ENCODE data around the gene LUC7L2.

LUC7L2 gene

DNA sequence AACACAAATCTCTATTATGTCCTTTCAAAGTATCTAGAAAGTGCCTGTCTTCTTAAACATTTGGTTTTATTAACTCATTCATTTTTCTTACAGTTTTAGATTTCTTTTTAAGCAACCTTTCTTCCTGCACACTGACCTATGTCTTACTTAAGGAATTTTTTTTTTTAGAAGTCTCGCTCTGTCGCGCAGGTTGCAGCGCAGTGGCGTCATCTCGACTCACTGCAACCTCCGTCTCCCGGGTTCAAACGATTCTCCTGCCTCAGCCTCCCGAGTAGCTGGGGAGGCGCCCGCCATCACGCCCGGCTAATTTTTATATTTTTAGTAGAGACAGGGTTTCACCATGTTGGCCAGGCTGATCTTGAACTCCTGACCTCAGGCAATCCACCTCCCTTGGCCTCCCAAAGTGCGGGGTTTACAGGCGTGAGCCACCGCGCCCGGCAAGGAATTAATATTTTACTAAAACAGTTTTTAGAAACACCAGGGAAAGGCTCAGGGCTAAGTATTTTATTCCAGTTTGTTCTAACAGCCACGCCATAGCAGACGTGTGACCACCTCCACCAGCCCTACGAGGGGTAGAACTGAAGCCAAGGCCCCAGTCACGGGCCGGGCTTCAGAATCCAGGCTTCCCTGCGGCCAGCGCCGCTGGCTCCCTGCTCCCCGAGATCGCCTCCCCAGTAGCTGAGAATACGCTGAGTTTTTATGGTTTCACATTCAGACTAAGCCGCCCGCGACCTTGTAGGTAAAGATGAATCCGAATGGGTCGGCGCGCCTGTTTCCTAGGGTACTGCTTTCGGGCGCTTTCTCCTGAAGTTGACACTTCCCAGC lies 941 bp upstream of the LUC7L2 start:
- Histone ChIP-seq H3K4me2 (ENCODE audit: low read length) (peak overlapping the region; percentile 85), H3K9me3 (replicated peaks; ENCODE audit: low read length) (no peaks in the 10 kb centered on the region), H3K4me1 (ENCODE audit: control insufficient read depth, insufficient read depth, low read length) (peaks cover 19% of the 10 kb centered on the region), H3K36me3 (ENCODE audit: insufficient read depth, low read length) (no peaks in the 10 kb centered on the region), H3K4me3 (ENCODE audit: low read length) (peak overlapping the region; percentile 86), H3K9ac (ENCODE audit: low read depth, low read length) (peak overlapping the region; percentile 99), H3K27me3 (ENCODE audit: control insufficient read depth, insufficient read depth, low read length) (no peaks in the 10 kb centered on the region)

DNA sequence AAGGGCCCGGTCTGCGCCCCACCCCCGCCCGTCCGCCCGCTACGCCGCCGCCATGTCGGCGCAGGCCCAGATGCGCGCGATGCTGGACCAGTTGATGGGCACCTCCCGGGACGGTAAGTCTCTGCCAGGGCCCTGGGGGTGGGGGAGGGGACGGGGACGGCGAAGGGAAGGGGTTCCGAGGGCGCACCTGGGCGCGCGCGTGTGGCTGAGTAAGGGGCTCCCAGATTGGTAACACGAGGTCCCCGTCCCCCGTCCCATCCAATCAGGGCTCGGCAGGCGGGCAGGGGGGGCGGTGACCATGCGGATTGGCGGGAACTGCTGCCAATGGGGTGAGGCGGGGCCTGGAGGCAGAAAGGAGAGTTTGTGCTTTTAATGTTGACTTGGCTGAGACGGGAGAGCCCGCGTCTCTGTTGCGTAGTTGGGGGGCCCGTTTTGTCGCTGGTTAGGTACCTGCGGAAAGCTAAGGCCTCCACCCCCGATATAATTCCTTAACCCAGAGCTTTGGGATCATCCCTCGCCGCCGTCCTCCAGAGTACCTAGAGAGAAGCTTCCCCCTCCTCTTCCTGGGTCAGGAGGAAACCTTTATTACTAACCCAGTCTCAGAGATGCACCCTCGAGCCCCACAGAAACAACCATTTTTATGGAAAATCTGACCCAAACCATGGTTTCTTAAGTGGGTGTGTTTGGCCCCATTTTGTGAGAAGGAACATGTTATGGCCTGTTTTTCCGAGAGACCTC lies 685 bp downstream of the LUC7L2 start:
- Histone ChIP-seq H3K4me2 (ENCODE audit: low read length) (peak overlapping the region; percentile 91), H3K9me3 (replicated peaks; ENCODE audit: low read length) (no peaks in the 10 kb centered on the region), H3K4me3 (ENCODE audit: low read length) (peak overlapping the region; percentile 86), H3K27me3 (ENCODE audit: control insufficient read depth, insufficient read depth, low read length) (no peaks in the 10 kb centered on the region), H3K9ac (ENCODE audit: low read depth, low read length) (peak overlapping the region; percentile 99), H3K36me3 (ENCODE audit: insufficient read depth, low read length) (peaks cover 5% of the 10 kb centered on the region), H3K4me1 (ENCODE audit: control insufficient read depth, insufficient read depth, low read length) (peaks cover 19% of the 10 kb centered on the region)

DNA sequence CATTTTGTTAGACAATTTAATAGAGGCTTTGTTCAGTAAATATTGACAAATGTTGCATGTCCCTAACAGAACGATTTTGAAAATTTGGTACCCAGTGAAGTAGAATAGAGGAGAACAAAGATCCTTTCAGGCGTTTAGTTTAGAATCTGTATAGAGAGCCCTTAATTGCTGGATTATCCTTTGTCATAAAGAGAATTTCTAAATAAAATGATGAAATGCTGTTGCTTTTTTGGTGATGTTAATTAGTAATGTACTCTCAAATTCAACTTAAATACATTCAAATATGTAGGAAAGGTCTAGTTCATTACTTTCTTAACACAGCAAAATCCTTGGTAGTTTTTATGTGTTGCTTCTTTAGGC lies 1.2 kb downstream of the LUC7L2 start:
- H3K4me1 ChIP-seq (ENCODE audit: control insufficient read depth, insufficient read depth, low read length), result peaks cover 19% of the 10 kb centered on the region
- H3K36me3 ChIP-seq (ENCODE audit: insufficient read depth, low read length), result peaks cover 7% of the 10 kb centered on the region
- H3K9ac ChIP-seq (ENCODE audit: low read depth, low read length), result peak overlapping the region; percentile 99
- no peaks in the 10 kb centered on the region for H3K27me3 ChIP-seq (ENCODE audit: control insufficient read depth, insufficient read depth, low read length)
- H3K4me2 ChIP-seq (ENCODE audit: low read length), result peak overlapping the region; percentile 91
- peak overlapping the region; percentile 86 for H3K4me3 ChIP-seq (ENCODE audit: low read length)
- no peaks in the 10 kb centered on the region for H3K9me3 ChIP-seq (replicated peaks; ENCODE audit: low read length)

GRCh38 chr7:139361523-139361922 lies 1.8 kb downstream of the LUC7L2 start:
- Histone ChIP-seq H3K4me1 (ENCODE audit: control insufficient read depth, insufficient read depth, low read length) (peaks cover 19% of the 10 kb centered on the region), H3K9me3 (replicated peaks; ENCODE audit: low read length) (no peaks in the 10 kb centered on the region), H3K27me3 (ENCODE audit: control insufficient read depth, insufficient read depth, low read length) (no peaks in the 10 kb centered on the region), H3K9ac (ENCODE audit: low read depth, low read length) (peak overlapping the region; percentile 99), H3K4me3 (ENCODE audit: low read length) (peak overlapping the region; percentile 86), H3K4me2 (ENCODE audit: low read length) (peak overlapping the region; percentile 91), H3K36me3 (ENCODE audit: insufficient read depth, low read length) (peaks cover 7% of the 10 kb centered on the region)

DNA sequence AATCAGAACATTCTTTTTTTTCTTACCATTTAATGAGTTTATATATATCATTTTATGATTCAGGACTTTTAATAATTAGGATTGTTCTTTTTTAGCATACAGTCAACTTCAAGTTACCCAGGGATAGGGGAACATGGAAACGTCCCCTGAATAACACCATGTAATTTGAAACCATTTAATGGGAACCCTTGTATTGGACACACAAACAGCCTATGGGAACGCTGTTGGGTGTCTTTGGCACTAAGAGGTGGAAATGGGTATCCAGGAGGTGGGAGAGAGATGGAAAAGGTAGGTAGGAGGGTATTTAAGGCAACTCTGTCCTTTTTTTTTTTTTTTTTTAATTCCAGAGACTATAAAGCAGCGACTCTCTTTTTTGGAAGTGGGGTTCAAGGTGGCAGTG lies 2.6 kb downstream of the LUC7L2 start:
- H3K4me3 ChIP-seq (ENCODE audit: low read length), result peak overlapping the region; percentile 48
- peaks cover 7% of the 10 kb centered on the region for H3K36me3 ChIP-seq (ENCODE audit: insufficient read depth, low read length)
- H3K9me3 ChIP-seq (replicated peaks; ENCODE audit: low read length), result no peaks in the 10 kb centered on the region
- peak overlapping the region; percentile 91 for H3K4me2 ChIP-seq (ENCODE audit: low read length)
- H3K9ac ChIP-seq (ENCODE audit: low read depth, low read length), result no peak overlapping the region
- H3K4me1 ChIP-seq (ENCODE audit: control insufficient read depth, insufficient read depth, low read length), result peaks cover 19% of the 10 kb centered on the region
- no peaks in the 10 kb centered on the region for H3K27me3 ChIP-seq (ENCODE audit: control insufficient read depth, insufficient read depth, low read length)

DNA sequence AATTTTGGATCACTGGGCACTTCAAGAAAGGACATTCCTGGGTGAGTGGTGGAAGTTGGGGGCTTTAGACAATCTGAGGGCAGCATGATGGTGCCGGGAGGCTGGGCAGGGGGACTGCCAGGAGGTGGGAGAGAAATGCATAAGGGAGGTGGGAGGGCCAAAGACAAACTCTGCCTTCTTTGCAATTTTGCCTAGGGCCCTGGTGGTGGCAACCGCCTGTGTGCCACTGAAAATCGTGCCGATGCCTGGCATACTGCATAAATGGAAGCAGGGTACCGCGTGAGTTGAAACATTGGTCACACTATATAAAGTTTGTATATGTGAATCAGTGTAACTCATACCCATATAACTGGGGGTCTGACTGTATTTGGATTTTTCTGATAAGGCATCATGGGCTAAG lies 3.3 kb downstream of the LUC7L2 start:
- Histone ChIP-seq H3K4me3 (ENCODE audit: low read length) (no peak overlapping the region), H3K27me3 (ENCODE audit: control insufficient read depth, insufficient read depth, low read length) (no peaks in the 10 kb centered on the region), H3K4me2 (ENCODE audit: low read length) (peak overlapping the region; percentile 91), H3K4me1 (ENCODE audit: control insufficient read depth, insufficient read depth, low read length) (peaks cover 19% of the 10 kb centered on the region), H3K36me3 (ENCODE audit: insufficient read depth, low read length) (peaks cover 7% of the 10 kb centered on the region), H3K9ac (ENCODE audit: low read depth, low read length) (no peak overlapping the region), H3K9me3 (replicated peaks; ENCODE audit: low read length) (no peaks in the 10 kb centered on the region)

DNA sequence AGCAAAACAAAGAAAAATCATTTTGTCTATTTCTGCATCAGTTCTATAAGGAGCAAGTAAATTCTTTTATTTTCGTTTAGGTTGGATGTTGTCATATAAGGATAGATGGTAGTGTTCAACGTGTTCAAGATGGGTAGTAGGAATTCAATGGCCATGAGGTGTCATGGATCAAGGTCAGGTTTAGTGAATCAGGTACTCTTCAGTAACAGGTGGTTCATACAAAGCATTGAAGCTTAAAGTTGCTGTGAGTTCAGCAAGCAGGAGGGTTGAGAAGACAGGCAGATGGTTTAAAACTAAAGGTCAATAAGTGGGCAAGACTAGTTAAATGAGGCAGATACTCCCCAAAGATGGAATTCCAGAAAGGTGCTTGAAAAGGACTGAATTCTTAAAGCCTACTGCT lies 5.6 kb downstream of the LUC7L2 start:
- Histone ChIP-seq H3K4me2 (ENCODE audit: low read length) (no peak overlapping the region), H3K4me3 (ENCODE audit: low read length) (no peak overlapping the region), H3K4me1 (ENCODE audit: control insufficient read depth, insufficient read depth, low read length) (peaks cover 19% of the 10 kb centered on the region), H3K27me3 (ENCODE audit: control insufficient read depth, insufficient read depth, low read length) (no peaks in the 10 kb centered on the region), H3K9ac (ENCODE audit: low read depth, low read length) (no peak overlapping the region), H3K36me3 (ENCODE audit: insufficient read depth, low read length) (peaks cover 11% of the 10 kb centered on the region), H3K9me3 (replicated peaks; ENCODE audit: low read length) (no peaks in the 10 kb centered on the region)

DNA sequence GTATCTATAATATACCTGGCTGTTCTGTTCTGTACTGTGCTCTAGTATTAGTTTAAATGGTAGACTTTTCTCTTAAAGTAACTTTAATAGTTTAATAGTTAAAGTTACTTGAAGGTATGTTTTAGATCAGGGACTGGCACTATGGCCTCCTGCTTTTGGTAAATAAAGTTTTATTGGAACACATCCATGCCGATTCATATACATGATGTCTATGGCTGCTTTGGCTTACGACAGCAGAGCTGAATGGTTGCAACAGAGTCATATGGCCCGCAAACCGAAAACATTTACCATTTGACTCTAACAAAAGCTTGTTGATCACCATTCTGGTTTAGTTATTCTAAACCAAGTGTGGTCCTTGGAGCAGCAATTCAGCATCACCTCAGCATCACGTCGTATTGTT lies 6.7 kb downstream of the LUC7L2 start:
- H3K4me3 ChIP-seq (ENCODE audit: low read length), result no peak overlapping the region
- H3K36me3 ChIP-seq (ENCODE audit: insufficient read depth, low read length), result peaks cover 11% of the 10 kb centered on the region
- no peak overlapping the region for H3K9ac ChIP-seq (ENCODE audit: low read depth, low read length)
- H3K27me3 ChIP-seq (ENCODE audit: control insufficient read depth, insufficient read depth, low read length), result no peaks in the 10 kb centered on the region
- H3K4me1 ChIP-seq (ENCODE audit: control insufficient read depth, insufficient read depth, low read length), result peaks cover 17% of the 10 kb centered on the region
- no peak overlapping the region for H3K4me2 ChIP-seq (ENCODE audit: low read length)
- H3K9me3 ChIP-seq (replicated peaks; ENCODE audit: low read length), result no peaks in the 10 kb centered on the region

DNA sequence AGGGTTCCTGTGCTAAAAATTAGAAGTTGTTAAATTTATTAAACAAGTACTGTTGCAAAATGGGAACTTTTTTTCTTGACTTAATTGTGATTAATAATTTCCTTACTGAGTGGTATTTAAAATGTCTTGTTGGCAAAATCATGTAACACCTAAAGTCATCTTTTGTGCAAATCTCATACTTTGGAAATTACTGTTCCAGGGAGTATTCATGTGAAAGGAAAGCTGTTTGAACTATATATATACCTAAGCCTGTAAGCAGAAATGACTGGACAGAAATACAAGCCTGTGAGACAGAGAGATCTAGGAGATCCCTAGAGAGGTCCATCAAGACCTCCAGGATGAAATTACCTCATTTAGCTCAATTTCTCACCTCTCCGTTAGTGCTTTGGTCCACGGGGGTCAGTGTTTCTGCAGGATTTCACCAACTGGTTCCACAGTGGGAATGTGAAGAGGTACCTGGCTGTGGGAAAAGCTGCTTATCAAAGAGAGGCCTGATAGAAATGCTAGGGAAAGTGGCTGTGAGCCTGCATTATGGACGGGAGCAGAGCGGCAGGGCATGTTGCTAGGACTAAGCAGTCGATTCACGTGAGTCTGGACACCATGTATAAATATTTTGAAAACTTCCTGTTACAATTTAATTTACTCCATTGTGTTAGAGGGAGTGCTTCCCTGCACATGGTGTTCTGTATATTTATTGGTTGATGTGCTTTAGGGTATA lies 7.9 kb downstream of the LUC7L2 start:
- Histone ChIP-seq H3K4me2 (ENCODE audit: low read length) (no peak overlapping the region), H3K36me3 (ENCODE audit: insufficient read depth, low read length) (peaks cover 11% of the 10 kb centered on the region), H3K4me3 (ENCODE audit: low read length) (no peak overlapping the region), H3K9ac (ENCODE audit: low read depth, low read length) (no peak overlapping the region), H3K27me3 (ENCODE audit: control insufficient read depth, insufficient read depth, low read length) (no peaks in the 10 kb centered on the region), H3K9me3 (replicated peaks; ENCODE audit: low read length) (no peaks in the 10 kb centered on the region), H3K4me1 (ENCODE audit: control insufficient read depth, insufficient read depth, low read length) (peaks cover 5% of the 10 kb centered on the region)

DNA sequence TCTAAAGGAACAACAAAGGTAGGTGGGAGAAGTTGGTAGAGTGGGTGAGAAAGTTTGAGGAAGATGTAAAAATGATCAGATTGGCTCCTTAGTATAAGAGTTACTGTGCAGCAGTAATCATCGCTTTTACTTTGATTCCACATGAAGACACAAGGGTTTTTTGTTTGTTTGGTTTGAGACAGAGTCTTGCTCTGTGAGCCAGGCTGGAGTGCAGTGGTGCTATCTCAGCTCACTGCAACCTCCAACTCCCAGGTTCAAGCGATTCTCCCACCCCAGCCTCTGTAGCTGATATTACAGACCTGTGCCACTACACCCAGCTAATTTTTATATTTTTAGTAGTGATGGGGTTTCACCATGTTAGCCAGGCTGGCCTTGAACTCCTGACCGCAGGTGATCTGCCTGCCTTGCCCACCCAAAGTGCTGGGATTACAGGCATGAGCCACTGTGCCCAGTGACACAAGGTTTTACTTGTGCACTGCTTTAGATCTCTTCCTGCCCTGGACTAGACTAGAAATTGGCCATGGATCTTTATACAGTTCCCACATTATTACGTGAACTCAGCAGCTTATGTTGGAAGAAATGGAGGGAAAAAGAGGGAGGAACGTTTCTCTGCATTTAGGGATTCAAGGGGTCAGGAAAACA lies 10.7 kb downstream of the LUC7L2 start:
- Histone ChIP-seq H3K36me3 (ENCODE audit: insufficient read depth, low read length) (peaks cover 6% of the 10 kb centered on the region), H3K9ac (ENCODE audit: low read depth, low read length) (no peak overlapping the region), H3K4me2 (ENCODE audit: low read length) (no peak overlapping the region), H3K9me3 (replicated peaks; ENCODE audit: low read length) (no peaks in the 10 kb centered on the region), H3K4me3 (ENCODE audit: low read length) (no peak overlapping the region), H3K27me3 (ENCODE audit: control insufficient read depth, insufficient read depth, low read length) (no peaks in the 10 kb centered on the region), H3K4me1 (ENCODE audit: control insufficient read depth, insufficient read depth, low read length) (no peaks in the 10 kb centered on the region)

- Histone ChIP-seq H3K9ac (ENCODE audit: low read depth, low read length) (no peak overlapping the region), H3K27me3 (ENCODE audit: control insufficient read depth, insufficient read depth, low read length) (no peaks in the 10 kb centered on the region), H3K9me3 (replicated peaks; ENCODE audit: low read length) (no peaks in the 10 kb centered on the region), H3K4me1 (ENCODE audit: control insufficient read depth, insufficient read depth, low read length) (no peaks in the 10 kb centered on the region), H3K4me2 (ENCODE audit: low read length) (no peak overlapping the region), H3K4me3 (ENCODE audit: low read length) (no peak overlapping the region), H3K36me3 (ENCODE audit: insufficient read depth, low read length) (peaks cover 4% of the 10 kb centered on the region)
Observed at GRCh38 chr7:139370943-139371313, 11.2 kb downstream of the LUC7L2 start.
